ENCODE measurements around the gene PTPN14.

The PTPN14 gene

GRCh38 chr1:214550857-214551435 is 456 bp downstream of the PTPN14 start (continued):
- TF ChIP-seq ZNF324 (tag by site-specific recombination; IDR thresholded peaks at IDR 0.05), result no peak
- no peak for TF ChIP-seq ZNF518A (tag by site-specific recombination; conservative IDR thresholded peaks at IDR 0.05; ENCODE audit: low read depth)
- TF ChIP-seq ZNF623 (tag by site-specific recombination; IDR thresholded peaks at IDR 0.05), result no peak
- TF ChIP-seq ZNF639 (tag by site-specific recombination; IDR thresholded peaks at IDR 0.05), result no peak
- peak; percentile 71; the same call in 1 of the 2 replicates for TF ChIP-seq ZFP37 (tag by site-specific recombination; IDR thresholded peaks at IDR 0.05)
- peak; percentile 50 for TF ChIP-seq ZBTB10 (tag by site-specific recombination; IDR thresholded peaks at IDR 0.05)
- TF ChIP-seq WT1 (tag by site-specific recombination; IDR thresholded peaks at IDR 0.05), result 0 out of 2 replicates have a peak, but pooled peaks have one; percentile 54
- TF ChIP-seq KLF16 (tag by site-specific recombination; IDR thresholded peaks at IDR 0.05), result peak; percentile 64; the same call in 1 of the 2 replicates
- no peak for TF ChIP-seq ZNF350 (tag by site-specific recombination; IDR thresholded peaks at IDR 0.05)
- peak; percentile 81; the same call in 1 of the 2 replicates for TF ChIP-seq ZEB2 (tag by site-specific recombination; IDR thresholded peaks at IDR 0.05)
- TF ChIP-seq ZNF341 (tag by site-specific recombination; IDR thresholded peaks at IDR 0.05; ENCODE audit: low read depth), result no peak
- no peak for TF ChIP-seq ZNF514 (tag by site-specific recombination; IDR thresholded peaks at IDR 0.05)
- TF ChIP-seq, protein P1, sequence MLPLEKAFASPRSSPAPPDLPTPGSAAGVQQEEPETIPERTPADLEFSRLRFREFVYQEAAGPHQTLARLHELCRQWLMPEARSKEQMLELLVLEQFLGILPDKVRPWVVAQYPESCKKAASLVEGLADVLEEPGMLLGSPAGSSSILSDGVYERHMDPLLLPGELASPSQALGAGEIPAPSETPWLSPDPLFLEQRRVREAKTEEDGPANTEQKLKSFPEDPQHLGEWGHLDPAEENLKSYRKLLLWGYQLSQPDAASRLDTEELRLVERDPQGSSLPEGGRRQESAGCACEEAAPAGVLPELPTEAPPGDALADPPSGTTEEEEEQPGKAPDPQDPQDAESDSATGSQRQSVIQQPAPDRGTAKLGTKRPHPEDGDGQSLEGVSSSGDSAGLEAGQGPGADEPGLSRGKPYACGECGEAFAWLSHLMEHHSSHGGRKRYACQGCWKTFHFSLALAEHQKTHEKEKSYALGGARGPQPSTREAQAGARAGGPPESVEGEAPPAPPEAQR (tag by site-specific recombination; IDR thresholded peaks at IDR 0.05), result peak; percentile 29; the same call in 1 of the 2 replicates
- no peak for TF ChIP-seq ZNF585B (tag by site-specific recombination; IDR thresholded peaks at IDR 0.05)
- TF ChIP-seq YY2 (tag by site-specific recombination; IDR thresholded peaks at IDR 0.05), result no peak
- TF ChIP-seq ZNF202 (tag by site-specific recombination; IDR thresholded peaks at IDR 0.05; ENCODE audit: borderline replicate concordance), result no peak
- no peak for TF ChIP-seq EGR2 (tag by site-specific recombination; IDR thresholded peaks at IDR 0.05; ENCODE audit: low read depth)
- no peak for TF ChIP-seq ZNF221 (tag by site-specific recombination; IDR thresholded peaks at IDR 0.05; ENCODE audit: borderline replicate concordance)
- TF ChIP-seq ZNF768 (tag by site-specific recombination; IDR thresholded peaks at IDR 0.05), result peak; percentile 32; the same call in 1 of the 2 replicates
- TF ChIP-seq ZNF548 (tag by site-specific recombination; IDR thresholded peaks at IDR 0.05), result no peak
- peak; percentile 68; the same call in 1 of the 2 replicates for TF ChIP-seq ZXDB (tag by site-specific recombination; IDR thresholded peaks at IDR 0.05)
- TF ChIP-seq ZNF777 (tag by site-specific recombination; IDR thresholded peaks at IDR 0.05; ENCODE audit: borderline replicate concordance), result no peak
- TF ChIP-seq, protein P2, sequence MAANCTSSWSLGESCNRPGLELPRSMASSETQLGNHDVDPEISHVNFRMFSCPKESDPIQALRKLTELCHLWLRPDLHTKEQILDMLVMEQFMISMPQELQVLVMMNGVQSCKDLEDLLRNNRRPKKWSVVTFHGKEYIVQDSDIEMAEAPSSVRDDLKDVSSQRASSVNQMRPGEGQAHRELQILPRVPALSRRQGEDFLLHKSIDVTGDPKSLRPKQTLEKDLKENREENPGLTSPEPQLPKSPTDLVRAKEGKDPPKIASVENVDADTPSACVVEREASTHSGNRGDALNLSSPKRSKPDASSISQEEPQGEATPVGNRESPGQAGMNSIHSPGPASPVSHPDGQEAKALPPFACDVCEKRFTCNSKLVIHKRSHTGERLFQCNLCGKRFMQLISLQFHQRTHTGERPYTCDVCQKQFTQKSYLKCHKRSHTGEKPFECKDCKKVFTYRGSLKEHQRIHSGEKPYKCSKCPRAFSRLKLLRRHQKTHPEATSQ (tag by site-specific recombination; IDR thresholded peaks at IDR 0.05), result 0 out of 2 replicates have a peak, but pooled peaks have one; percentile 10
- no peak for TF ChIP-seq ZBTB1 (tag by site-specific recombination; IDR thresholded peaks at IDR 0.05)
- TF ChIP-seq OSR2 (tag by site-specific recombination; IDR thresholded peaks at IDR 0.05), result no peak
- no peak for TF ChIP-seq GLI2 (tag by site-specific recombination; IDR thresholded peaks at IDR 0.05; ENCODE audit: borderline replicate concordance, low read depth)
- TF ChIP-seq ZNF76 (tag by site-specific recombination; IDR thresholded peaks at IDR 0.05; ENCODE audit: borderline replicate concordance, low read depth), result peak; percentile 46
- 0 out of 2 replicates have a peak, but pooled peaks have one; percentile 74 for TF ChIP-seq ZNF423 (tag by site-specific recombination; IDR thresholded peaks at IDR 0.05)
- no peak for TF ChIP-seq SETDB1 (IDR thresholded peaks at IDR 0.05; ENCODE audit: insufficient read length, low read length)

Measured in HEK293 (cell line).